MG63 (cell line): ENCODE results near the gene KCNQ1. TPM values are rescaled to one million over a fixed set of nuclear protein-coding genes. Genes with fewer than 3 reads are reported as not detected.

ENCODE experiments used
- DNase-seq: peaks from one replicate; pipeline ENCODE4 v3.0.0-alpha.2; 2020
- H3K27me3 ChIP-seq: fragments of 250-450 bp; sonication (Bioruptor Pico); 2 replicates; pipeline ENCODE4 v1.5.1; 2020; ENCODE audit warnings: mild to moderate bottlenecking, moderate library complexity
- H3K36me3 ChIP-seq: fragments of 250-450 bp; sonication (Bioruptor Pico); 2 replicates; pipeline ENCODE4 v1.5.1; 2020; ENCODE audit warnings: mild to moderate bottlenecking, moderate library complexity
- H3K4me3 ChIP-seq: fragments of 250-450 bp; sonication (Bioruptor Pico); 2 replicates; pipeline ENCODE4 v1.5.1; 2020; ENCODE audit warnings: mild to moderate bottlenecking, moderate library complexity
- H3K9me3 ChIP-seq: fragments of 250-450 bp; sonication (Bioruptor Pico); 2 replicates; pipeline ENCODE4 v1.5.1; 2020; ENCODE audit warnings: mild to moderate bottlenecking, moderate library complexity
- total RNA-seq: library from RNA; depleted of rRNA; stranded (reverse); fragments of >200 nt; shearing (Covaris generic); gene quantifications from 2 replicates; pipeline ENCODE4 v1.2.3, GENCODE V29; 2014; ENCODE audit warnings: low replicate concordance

Gene KCNQ1
- total RNA-seq, 1 experiment from 2014 or later: not detected

DNA sequence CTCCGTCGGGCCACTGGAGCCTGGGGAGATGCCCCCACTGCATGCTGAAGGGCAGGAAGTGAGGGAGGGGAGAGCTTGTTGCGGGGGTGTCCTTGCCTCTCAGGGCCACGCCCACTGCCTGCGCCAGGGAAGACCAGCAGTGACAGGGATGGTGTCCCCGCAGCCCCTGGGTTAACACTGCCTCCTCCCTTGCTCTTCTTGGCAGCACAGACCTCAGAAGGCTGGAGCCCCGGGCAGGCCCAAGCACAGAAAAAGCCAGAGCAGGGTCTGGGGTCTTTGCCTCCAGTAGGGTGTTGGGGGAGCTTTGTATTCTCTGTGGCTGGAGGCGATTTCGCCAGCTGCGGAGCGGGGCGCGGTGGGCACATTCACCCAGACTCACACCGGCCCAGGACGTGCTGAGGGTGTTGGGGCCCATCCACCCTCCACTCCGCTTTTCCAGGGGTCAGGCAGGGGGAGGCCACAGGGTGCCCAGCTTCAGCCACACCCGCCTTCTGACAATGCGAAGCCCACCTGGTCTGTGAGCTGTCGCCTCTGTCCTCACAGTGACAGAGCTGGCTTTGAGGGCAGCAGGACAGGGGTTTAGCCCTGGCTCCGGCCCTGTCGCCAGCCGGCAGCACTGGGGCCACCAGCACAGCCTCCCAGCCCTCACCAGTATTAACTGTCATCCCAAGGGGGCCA, 357.0 kb downstream of the KCNQ1 start:
- Histone ChIP-seq H3K27me3 (no peaks in the 10 kb centered on the region), H3K9me3 (no peaks in the 10 kb centered on the region), H3K4me3 (no peak overlapping the region), H3K36me3 (no peaks in the 10 kb centered on the region)
- no peak for DNase-seq

DNA sequence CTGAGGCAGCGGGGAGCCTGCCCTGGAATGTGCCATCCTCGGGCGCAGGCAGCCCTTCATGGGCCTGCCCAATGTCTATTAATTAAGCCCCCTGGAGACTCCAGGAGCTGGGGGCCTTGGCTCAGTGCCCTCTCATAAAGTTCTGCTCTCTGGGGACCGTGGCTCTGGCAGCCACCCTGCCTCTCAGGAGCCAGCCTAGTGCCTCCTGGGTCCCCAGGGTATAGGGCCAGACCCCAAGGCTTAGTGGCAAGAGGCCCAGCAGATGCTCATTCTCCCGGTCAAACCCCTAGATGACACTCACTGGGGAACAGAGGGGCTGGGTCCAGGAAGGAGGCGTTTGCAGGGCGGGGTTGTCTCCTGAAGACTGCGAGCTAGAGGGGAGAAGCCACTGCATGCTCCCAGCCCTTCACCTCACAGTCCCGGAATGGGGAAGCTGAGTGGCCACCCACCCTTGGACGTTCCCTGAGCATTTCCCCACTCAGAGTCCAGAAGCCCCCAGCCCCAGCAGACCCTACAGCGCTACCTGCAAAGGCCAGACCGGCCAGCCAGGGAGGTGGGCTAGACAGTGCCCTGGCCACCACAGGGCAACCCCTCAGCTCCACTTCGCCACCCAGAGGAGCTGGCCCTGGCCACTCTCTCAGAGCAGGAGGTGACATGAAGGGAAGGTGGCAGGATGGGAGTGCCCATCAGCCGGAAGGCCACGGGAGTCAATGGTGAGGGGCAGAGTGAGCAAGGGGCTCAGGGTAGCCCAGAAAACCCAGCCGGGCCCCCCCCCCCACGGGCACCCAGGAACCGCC, 357.8 kb downstream of the KCNQ1 start:
- H3K27me3 ChIP-seq: no peaks in the 10 kb centered on the region
- no peak overlapping the region for H3K4me3 ChIP-seq
- DNase-seq: no peak
- no peaks in the 10 kb centered on the region for H3K36me3 ChIP-seq
- no peaks in the 10 kb centered on the region for H3K9me3 ChIP-seq

DNA sequence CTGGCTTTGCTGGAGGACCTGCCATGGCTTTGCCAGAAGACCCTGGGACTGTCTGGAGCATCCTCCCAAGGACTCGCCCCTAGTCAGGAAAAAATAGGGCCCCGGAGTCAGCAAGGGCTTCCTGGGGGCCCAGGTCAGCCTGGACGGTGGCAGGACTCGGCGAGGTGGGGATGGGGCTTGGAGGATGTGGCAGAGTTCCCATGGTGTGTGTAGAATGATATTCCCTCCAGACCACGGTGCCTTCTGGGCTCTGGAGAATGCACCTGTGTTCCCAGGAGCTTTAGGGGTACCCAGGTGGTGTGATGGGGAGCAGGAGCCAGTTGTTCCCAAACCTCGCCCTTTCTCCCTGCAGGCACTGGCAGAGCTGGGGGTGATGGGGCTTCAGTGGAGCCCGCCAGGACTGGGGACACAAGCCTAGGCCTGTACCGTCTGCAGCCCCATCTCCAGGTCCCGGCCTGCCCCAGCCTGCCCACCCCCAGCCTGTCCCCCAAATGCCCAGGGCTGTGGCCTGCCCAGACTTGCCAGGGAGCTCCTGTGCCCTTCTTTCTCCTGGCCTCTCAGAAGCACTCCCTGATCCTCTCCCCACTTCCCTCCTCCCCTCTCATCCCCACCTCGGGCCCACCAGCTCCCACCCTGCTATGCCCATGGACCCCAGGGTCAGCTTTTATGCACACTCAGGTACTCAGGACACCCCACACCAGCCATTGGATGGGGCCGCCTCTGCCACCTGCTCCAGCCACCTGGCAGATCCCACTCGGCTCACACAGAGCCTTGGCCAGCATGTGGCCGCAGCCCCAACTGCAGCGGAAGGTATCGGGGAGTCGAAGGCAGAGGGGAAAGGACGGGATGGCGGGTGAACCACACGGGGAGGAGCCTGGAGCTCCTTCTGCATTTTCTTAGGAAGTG, 358.6 kb downstream of the KCNQ1 start:
- no peak for DNase-seq
- H3K36me3 ChIP-seq: no peaks in the 10 kb centered on the region
- H3K27me3 ChIP-seq: no peaks in the 10 kb centered on the region
- no peaks in the 10 kb centered on the region for H3K9me3 ChIP-seq
- no peak overlapping the region for H3K4me3 ChIP-seq

DNA sequence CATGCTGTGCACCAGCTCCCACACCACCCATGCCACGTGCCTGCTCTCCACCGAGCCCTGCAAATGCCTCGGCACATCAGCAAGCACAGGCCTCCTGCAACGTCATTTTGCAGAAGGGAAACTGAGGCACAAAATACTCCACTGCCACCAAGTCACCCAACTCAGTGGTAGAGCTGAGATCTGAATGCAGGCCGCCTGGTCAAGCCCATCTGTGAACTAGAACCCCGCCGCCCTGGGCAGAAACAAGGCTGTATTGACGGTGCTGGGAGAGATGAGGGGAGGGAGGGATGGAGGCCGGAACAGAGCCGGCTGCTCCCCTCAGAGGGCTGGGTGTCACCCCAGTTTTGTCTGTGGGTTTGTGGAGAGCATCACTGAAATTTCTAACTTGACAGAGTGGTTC, 359.4 kb downstream of the KCNQ1 start:
- H3K27me3 ChIP-seq: no peaks in the 10 kb centered on the region
- H3K36me3 ChIP-seq: no peaks in the 10 kb centered on the region
- H3K9me3 ChIP-seq: no peaks in the 10 kb centered on the region
- H3K4me3 ChIP-seq: no peak overlapping the region
- no peak for DNase-seq

DNA sequence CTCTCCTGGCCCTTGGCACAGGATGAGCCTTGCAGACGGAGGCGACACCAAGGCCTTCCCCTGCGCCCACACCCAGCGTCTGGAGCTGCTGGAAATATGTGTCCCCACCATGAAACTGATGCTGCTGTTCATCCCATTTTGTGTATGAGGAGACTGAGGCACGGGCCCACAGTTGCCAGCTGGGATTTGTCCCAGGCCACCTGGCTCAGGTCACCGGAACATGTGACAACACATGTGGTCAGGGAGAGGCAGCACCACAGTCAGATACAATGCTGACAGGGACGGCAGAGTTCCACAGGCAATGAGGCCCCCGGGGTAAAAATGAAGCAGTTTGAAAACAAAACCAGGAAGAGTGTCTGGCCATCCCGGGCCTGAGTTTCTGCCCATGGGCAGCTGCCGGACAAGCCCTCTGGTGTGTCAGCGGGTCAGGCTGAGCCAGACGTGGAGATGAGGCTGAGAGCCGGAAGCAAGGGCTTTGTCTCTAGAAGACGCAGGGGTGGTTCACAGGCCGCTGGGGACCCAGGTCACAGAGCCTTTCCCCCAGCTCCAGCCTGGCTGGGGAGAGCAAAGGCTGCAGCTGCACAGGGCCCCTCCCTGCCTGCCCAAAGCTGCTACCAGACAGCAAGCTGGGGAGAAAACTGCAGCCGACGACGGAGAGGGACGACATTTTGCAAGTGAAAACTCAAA, 360.0 kb downstream of the KCNQ1 start:
- no peaks in the 10 kb centered on the region for H3K36me3 ChIP-seq
- no peak for DNase-seq
- H3K27me3 ChIP-seq: peaks cover 2% of the 10 kb centered on the region; the same call in 1 of the 2 replicates
- H3K4me3 ChIP-seq: no peak overlapping the region
- H3K9me3 ChIP-seq: no peaks in the 10 kb centered on the region

DNA sequence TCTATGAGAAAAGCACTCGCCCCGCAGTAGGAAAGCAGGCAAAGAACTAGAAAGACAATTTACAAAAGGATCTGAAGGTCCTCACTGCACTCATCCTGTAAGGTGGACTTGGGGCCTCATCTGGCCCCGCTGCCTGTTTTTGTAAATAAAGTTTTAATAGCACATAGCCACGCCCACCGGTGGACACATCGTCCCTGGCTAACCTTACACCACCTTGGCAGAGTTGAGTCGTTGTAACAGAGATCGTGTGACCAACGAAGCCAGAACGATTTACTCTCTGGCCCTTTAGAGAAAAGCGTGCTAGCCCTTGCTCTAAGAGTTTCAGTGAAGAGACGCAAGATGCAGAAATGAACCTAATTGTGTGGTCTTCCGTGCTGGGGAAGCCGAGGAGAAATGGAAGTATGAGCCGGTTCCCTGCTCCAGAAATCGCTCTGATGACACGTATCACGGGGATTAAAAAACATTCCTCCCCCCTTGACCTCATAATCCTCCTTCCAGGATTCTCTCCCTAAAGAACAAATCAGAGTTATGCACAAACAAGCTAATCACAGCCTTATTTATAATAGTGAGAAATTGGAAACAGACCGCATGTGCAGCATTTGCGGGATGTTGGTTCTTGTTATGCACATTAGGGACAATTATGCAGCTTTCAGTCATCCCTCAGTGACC, 360.7 kb downstream of the KCNQ1 start:
- Histone ChIP-seq H3K4me3 (no peak overlapping the region), H3K9me3 (no peaks in the 10 kb centered on the region), H3K36me3 (no peaks in the 10 kb centered on the region), H3K27me3 (peaks cover 2% of the 10 kb centered on the region; the same call in 1 of the 2 replicates)
- no peak for DNase-seq

DNA sequence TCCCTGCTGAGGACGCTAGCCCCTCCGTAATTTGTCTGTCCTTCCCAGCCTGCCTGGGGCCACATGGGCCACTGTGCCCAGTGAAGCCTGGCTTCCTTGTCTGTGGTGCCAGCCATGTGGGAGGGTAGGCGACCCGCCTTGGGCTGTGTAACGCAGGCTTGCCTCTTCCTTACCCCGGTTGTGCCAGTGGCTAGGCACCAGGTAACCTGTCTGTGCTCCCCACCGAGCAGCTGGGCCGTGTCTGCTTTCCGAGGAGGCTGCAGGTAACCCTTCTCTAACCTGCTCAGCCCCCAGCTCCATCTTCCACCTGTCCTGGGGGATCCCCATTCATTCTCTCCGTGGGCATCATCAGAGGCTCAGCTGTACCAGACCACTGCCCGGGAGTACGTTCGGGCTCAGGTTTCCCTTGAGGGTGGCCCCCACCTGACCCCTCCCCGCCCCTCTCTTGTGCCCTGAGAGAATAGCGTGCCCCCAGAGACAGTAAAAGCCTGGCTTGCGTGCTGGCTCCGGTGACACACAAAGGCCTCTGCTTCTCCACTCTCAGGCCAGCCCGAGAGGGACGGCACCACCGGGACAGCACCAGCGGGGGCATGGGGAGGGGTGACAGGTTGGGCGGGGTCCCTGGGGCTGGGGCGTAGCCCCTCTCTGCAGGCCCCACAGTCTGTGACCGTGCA, 361.7 kb downstream of the KCNQ1 start:
- Histone ChIP-seq H3K27me3 (peaks cover 2% of the 10 kb centered on the region; the same call in 1 of the 2 replicates), H3K9me3 (no peaks in the 10 kb centered on the region), H3K4me3 (no peak overlapping the region), H3K36me3 (no peaks in the 10 kb centered on the region)
- DNase-seq: no peak

DNA sequence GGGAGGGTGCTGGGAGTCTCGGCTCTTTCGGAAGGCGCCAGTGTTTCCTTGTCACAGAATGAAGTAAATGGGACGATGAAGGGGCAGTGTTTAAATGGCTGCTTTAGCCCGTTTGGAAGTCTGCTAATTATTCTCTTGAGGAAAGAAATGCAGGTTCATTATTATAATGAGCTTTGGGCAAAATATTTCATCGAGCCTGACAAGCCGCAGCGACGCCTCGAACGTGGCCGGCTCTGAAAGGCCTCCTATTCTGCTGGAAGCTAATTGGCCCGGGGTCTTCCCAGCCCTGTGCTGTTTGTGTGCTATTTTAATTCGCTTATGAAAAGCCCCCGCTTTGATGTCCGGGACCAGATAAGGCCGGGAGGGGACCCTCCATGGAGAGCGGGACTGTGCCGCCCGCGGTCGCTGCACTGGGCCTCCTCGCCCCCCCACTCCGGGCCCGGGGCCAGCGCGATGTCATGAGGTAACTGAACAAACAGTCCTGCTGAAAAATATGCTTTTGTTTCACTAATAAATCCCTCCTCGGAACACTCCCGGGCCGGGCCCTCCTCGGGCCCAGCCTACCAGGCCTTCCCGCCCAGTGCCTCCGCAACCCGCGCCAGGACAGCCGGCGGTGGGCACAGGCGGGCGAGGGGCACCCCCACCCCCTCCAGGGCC, 362.3 kb downstream of the KCNQ1 start:
- DNase-seq: no peak

DNA sequence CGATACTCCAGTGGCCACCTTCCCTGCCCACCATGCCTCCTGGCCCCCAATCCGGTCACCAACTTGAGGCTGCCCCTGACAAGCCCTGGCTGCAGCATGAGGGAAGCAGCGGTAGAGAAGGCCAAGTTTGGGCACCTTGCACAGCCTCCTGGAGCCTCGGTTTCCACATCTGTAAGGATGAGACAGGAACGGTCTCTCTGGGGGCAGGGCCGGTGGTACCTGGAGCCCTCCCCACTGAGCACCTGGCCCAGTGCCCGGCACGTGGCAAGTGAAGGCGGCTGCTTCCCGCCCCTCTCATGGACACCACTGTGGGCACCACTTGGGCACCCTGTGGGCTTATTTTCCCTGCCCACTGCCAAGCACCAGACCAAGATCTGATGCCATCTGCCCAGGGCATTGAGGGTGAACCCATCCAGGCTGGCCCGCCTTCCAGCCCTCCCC, 363.0 kb downstream of the KCNQ1 start:
- no peaks in the 10 kb centered on the region for H3K9me3 ChIP-seq
- H3K27me3 ChIP-seq: peaks cover 2% of the 10 kb centered on the region; the same call in 1 of the 2 replicates
- H3K36me3 ChIP-seq: no peaks in the 10 kb centered on the region
- no peak for DNase-seq
- H3K4me3 ChIP-seq: no peak overlapping the region

More for the DNA sequence above, 362.3 kb downstream of the KCNQ1 start:
- Histone ChIP-seq H3K36me3 (no peaks in the 10 kb centered on the region), H3K9me3 (no peaks in the 10 kb centered on the region), H3K4me3 (no peak overlapping the region), H3K27me3 (peaks cover 2% of the 10 kb centered on the region; the same call in 1 of the 2 replicates)

DNA sequence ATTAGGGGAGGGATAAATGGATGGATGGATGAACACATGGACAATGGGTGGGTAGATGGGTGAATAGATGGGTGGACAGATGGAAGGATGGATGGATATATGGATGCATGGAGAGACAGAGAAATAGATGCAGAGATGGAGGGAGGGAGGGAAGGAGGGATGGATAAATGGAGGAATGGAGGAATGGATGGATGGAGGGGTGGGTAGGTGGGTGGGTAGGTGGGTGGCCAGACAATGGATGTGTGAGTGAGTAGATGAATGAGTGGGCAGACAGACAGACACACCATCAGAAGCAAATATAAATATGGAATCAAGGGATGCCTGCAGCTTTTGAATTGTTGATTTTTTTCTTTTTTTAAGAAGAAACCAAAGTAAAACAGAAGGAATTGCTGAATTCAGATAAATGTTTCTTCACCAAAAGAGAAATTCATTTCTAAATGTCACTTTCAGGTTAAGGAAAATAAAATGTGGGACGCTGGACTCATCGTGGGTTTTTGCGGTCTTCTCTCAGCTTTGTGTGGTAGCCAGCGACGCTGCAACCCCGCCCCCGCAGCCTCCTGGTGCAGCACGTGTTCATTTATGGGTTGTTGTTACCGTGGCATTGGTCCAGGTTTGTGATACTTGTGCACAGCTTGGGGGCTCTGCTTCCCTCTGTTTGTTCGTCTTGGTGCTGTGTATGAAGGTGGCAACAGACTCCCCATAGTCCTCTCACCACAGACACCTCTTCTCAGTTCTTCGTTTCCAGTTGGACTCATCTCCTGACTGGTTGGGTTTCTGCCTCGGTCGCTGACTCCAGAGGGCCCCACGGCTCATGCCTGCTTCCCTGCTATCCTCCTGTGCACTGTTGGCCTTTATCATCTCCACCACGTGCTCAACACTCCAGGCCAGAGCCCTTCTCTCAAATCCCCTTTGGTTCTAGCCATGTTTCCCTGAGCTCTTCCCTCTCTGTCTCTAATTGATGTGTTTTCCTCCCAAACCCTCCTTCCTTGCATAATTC, 364.3 kb downstream of the KCNQ1 start:
- no peak overlapping the region for H3K4me3 ChIP-seq
- H3K9me3 ChIP-seq: no peaks in the 10 kb centered on the region
- no peak for DNase-seq
- peaks cover 2% of the 10 kb centered on the region; the same call in 1 of the 2 replicates for H3K27me3 ChIP-seq
- no peaks in the 10 kb centered on the region for H3K36me3 ChIP-seq

DNA sequence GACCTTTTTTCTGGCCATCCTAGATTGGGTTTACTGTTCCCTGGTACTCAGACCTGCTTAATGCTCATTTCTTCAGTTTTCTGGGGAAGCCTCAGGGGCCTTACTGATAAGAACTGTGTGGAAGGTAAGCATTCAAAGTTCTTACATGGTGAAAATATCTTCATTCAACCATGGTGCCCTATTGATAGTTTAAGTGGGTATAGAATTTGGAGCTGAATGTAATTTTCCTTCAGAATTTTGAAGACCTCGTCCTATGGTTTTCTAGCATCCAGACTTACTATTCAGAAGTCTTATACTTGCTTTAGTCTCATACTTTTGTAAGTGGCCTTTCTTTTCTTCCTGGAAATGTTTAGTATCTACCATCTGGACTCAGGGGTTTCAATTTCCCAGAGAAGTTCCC, 365.0 kb downstream of the KCNQ1 start:
- H3K36me3 ChIP-seq: no peaks in the 10 kb centered on the region
- H3K9me3 ChIP-seq: no peaks in the 10 kb centered on the region
- H3K4me3 ChIP-seq: no peak overlapping the region
- no peak for DNase-seq
- peaks cover 2% of the 10 kb centered on the region; the same call in 1 of the 2 replicates for H3K27me3 ChIP-seq

DNA sequence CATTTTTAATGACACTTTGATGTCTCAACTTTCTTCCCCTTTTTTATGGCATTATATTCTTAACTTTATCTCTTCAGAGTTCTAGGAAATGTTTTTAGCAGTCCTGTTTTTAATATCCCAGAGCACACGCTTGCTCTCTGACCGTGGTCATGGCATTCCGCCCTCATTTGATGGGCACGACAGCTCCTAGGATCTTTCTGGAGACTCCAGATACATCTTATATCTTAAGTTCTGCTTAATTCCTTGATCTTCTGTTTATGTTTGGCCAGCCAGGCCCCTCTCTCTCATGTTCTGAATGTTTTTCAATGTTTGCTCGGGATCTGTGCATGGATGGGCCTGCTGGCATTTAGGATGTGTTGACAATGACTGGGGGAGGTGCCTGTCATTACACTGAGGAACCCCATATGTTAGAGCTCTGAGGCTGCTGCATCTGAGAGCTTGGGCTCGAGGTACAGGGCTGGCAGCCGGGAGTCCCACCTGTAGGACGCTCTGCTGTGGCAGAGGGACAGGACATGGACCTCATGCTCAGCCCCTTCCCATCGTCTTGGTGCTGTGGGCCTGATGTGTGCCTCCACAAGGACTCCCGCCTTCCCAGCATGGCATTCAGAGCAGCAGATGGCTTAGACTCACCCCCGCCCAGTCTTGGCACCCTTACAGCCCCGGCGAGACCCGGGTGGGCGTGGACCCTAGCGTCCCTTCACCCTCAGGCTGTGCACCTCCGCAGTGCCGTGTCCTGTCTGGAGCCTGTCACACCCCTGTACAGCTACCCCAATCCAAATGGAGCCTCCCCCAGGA, 365.8 kb downstream of the KCNQ1 start:
- no peak for DNase-seq
- H3K27me3 ChIP-seq: peaks cover 2% of the 10 kb centered on the region; the same call in 1 of the 2 replicates
- H3K36me3 ChIP-seq: no peaks in the 10 kb centered on the region
- H3K4me3 ChIP-seq: no peak overlapping the region
- H3K9me3 ChIP-seq: no peaks in the 10 kb centered on the region
